Adrenal gland (tissue), 12 donors: ENCODE data around the gene ST7. TPM values are rescaled to one million over a fixed set of nuclear protein-coding genes. Genes with fewer than 3 reads are reported as not detected.

Source experiments
- DNase-seq, 7 donors: peaks; one replicate each; pipeline ENCODE4 v3.0.0-alpha.2; 2019 to 2020
- H3K27ac ChIP-seq, 5 donors: fragments of 200-600 bp; sonication (generic) in 4 of 5; 1 replicate in 3 of 5; 2 replicates in 2 of 5; pipeline versions ENCODE4 v1.5.1 to v1.8.0; 2016 to 2020; ENCODE audit warnings: mild to moderate bottlenecking in 1 of 5
- H3K27me3 ChIP-seq: fragments of 200-600 bp; 2 replicates; pipeline ENCODE4 v1.8.0; 2021
- H3K36me3 ChIP-seq, 2 donors: fragments of 200-600 bp; replicated peaks in 1 of 2; 1 replicate in 1 of 2; 2 replicates in 1 of 2; pipeline versions ENCODE4 v1.5.1 to v1.8.0; 2018 to 2022
- H3K4me1 ChIP-seq, 2 donors: fragments of 200-600 bp; replicated peaks in 1 of 2; 1 replicate in 1 of 2; 2 replicates in 1 of 2; pipeline versions ENCODE4 v1.5.1 to v1.8.0; 2018 to 2021
- H3K4me3 ChIP-seq, 4 donors: fragments of 200-600 bp; sonication (generic) in 3 of 4; one replicate each; pipeline ENCODE4 v1.5.1; 2016 to 2018
- H3K9me3 ChIP-seq, 3 donors: fragments of 200-600 bp; sonication (generic) in 1 of 3; replicated peaks in 1 of 3; 1 replicate in 2 of 3; 2 replicates in 1 of 3; pipeline versions ENCODE4 v1.5.1 to v1.8.0; 2016 to 2021
- CTCF ChIP-seq, 6 experiments: fragments of 450-650 bp in 4 of 6; fragments of 200-600 bp in 2 of 6; sonication (generic) in 1 of 6; IDR thresholded peaks; 1 replicate in 5 of 6; 2 replicates in 1 of 6; pipeline versions ENCODE4 v1.5.1 to v1.8.0; 2016 to 2021; ENCODE audit warnings: antibody characterized with exemption in 6 of 6, mild to moderate bottlenecking in 2 of 6, moderate library complexity in 1 of 6
- POLR2A ChIP-seq, 2 donors: fragments of 450-650 bp; IDR thresholded peaks; one replicate each; pipeline ENCODE4 v1.6.1; 2017; ENCODE audit warnings: antibody characterized with exemption in 2 of 2, mild to moderate bottlenecking in 2 of 2, moderate library complexity in 1 of 2
- WGBS, 4 donors: extraction: QIAGEN DNeasy Blood & Tissue Kit in 2 of 4; methylation state at CpG; one replicate each; pipeline versions ENCODE4 v1.1.5 to v1.1.7; 2013 to 2017; 5-methylcytosine and 5-hydroxymethylcytosine counted together
- intact Hi-C, 2 donors: fragments of 100-400 bp; cut with DNase I; formaldehyde crosslinking; loops; one replicate each; pipeline versions ENCODE4 v1.14.1 to v1.15.0; 2022 to 2023
- polyA plus RNA-seq, 3 donors: library from polyadenylated mRNA; stranded (reverse); fragments of 200-250 nt in 2 of 3; fragments of 350-450 nt in 1 of 3; fragmentation: Illumina TruSeq in 1 of 3; extraction: RNeasy Lipid Tissue Mini Kit (QIAGEN cat#74804) in 1 of 3; gene quantifications; one replicate each; pipeline ENCODE4 v1.2.3, GENCODE V29; 2013 to 2014
- total RNA-seq, 9 donors: library from RNA; depleted of rRNA in 4 of 9; stranded (reverse); fragments of >200 nt in 4 of 9; fragments of 120-200 nt in 1 of 9; fragmentation: NEBNext Ultra II Directional in 1 of 9; extraction: Animal tissue kit (Norgen Biotek cat#: 25700) in 1 of 9; gene quantifications; one replicate each; pipeline versions ENCODE4 v1.1.0 to v1.2.4, GENCODE V29; 2013 to 2023
- donor health status: healthy with polysubstance abuse.
- donor health status: Bipolar disorder and iron deficiency.
- donor health status: DM: yes; HTN: yes; CAD: no.
- donor health status: DM: no; HTN: no; CAD: no.
- donor health status: DM: no; HTN: no; CAD: no.
- donor health status: DM: yes; HTN: yes; CAD: no.

The ST7 gene
- total and polyA plus RNA-seq, 12 donors: 15.7 to 69.9 (median 33.1) TPM

GRCh38 chr7:117146059-117146458 is 192.8 kb downstream of the ST7 start:
- no peak for DNase-seq
- intact Hi-C loops: no loop called here
- Histone ChIP-seq H3K36me3 (no peaks in the 10 kb centered on the region), H3K27me3 (no peaks in the 10 kb centered on the region), H3K9me3 (no peaks in the 10 kb centered on the region), H3K4me3 (no peak overlapping the region), H3K27ac (no peak overlapping the region), H3K4me1 (no peaks in the 10 kb centered on the region)
- 77 to 89% (median 78%) methylated on average over 1 of the region's 1 CpG for WGBS, 4 donors
- TF ChIP-seq POLR2A (IDR thresholded peaks at IDR 0.05) (no peak), CTCF (IDR thresholded peaks at IDR 0.05) (no peak)

GRCh38 chr7:117146511-117146910 is 193.2 kb downstream of the ST7 start:
- H3K27me3 ChIP-seq: no peaks in the 10 kb centered on the region
- H3K4me1 ChIP-seq: no peaks in the 10 kb centered on the region
- no peaks in the 10 kb centered on the region for H3K36me3 ChIP-seq
- H3K9me3 ChIP-seq: no peaks in the 10 kb centered on the region
- H3K4me3 ChIP-seq: no peak overlapping the region
- no peak overlapping the region for H3K27ac ChIP-seq
- intact Hi-C loops: no loop called here
- DNase-seq: no peak
- TF ChIP-seq CTCF (IDR thresholded peaks at IDR 0.05) (no peak), POLR2A (IDR thresholded peaks at IDR 0.05) (no peak)
- WGBS, 4 donors: 83 to 92% (median 90%) methylated on average over 3 of the region's 3 CpGs

- no peaks in the 10 kb centered on the region for H3K9me3 ChIP-seq
- TF ChIP-seq CTCF (IDR thresholded peaks at IDR 0.05) (no peak), POLR2A (IDR thresholded peaks at IDR 0.05) (no peak)
- H3K4me3 ChIP-seq: no peak overlapping the region
- DNase-seq: no peak
- H3K27me3 ChIP-seq: no peaks in the 10 kb centered on the region
- H3K4me1 ChIP-seq: no peaks in the 10 kb centered on the region
- WGBS, 4 donors: 94 to 98% (median 95%) methylated on average over 4 of the region's 4 CpGs
- no peak overlapping the region for H3K27ac ChIP-seq
- intact Hi-C loops: no loop called here
- H3K36me3 ChIP-seq: no peaks in the 10 kb centered on the region
Measured at GRCh38 chr7:117148971-117149370, 195.7 kb downstream of the ST7 start.

GRCh38 chr7:117149692-117150091 is 196.4 kb downstream of the ST7 start:
- intact Hi-C loops: no loop called here
- Histone ChIP-seq H3K4me3 (no peak overlapping the region), H3K4me1 (no peaks in the 10 kb centered on the region), H3K27me3 (no peaks in the 10 kb centered on the region), H3K9me3 (no peaks in the 10 kb centered on the region), H3K36me3 (no peaks in the 10 kb centered on the region), H3K27ac (no peak overlapping the region)
- TF ChIP-seq POLR2A (IDR thresholded peaks at IDR 0.05) (no peak), CTCF (IDR thresholded peaks at IDR 0.05) (no peak)
- no peak for DNase-seq
- 81 to 97% (median 91%) methylated on average over 3 of the region's 3 CpGs for WGBS, 4 donors
